SK-N-MC (cell line): Measurements from ENCODE around the gene RASAL1.

ENCODE experiments used
- EZH2 ChIP-seq: fragments of 200-600 bp; sonication (generic); IDR thresholded peaks from one replicate; pipeline ENCODE4 v1.6.1; 2017; ENCODE audit warnings: antibody characterized with exemption
- POLR2AphosphoS5 ChIP-seq: IDR thresholded peaks from 2 replicates; pipeline ENCODE4 v1.6.1; 2012; ENCODE audit warnings: mild to moderate bottlenecking, low read depth, low read length, borderline replicate concordance

GRCh38 chr12:113133666-113134065, 1.9 kb downstream of the RASAL1 start:
- no peak for TF ChIP-seq POLR2AphosphoS5
- TF ChIP-seq EZH2, result no peak
